GM12878 (cell line): ENCODE data around the gene GOLGA8H. TPM values are rescaled to one million over a fixed set of nuclear protein-coding genes. Genes with fewer than 3 reads are reported as not detected.
A peak's percentile ranks its signal among the peaks of the same experiment; 100 is the strongest.

Experiments
- ATAC-seq: fragments of 200-7000 bp; cut with Tn5 transposase; 3 replicates; pipeline ENCODE4 v1.9.1; 2020; ENCODE audit warnings: mild to moderate bottlenecking, moderate library complexity
- BruUV-seq: library from RNA; stranded (reverse); fragments of 400-500 nt; replicated peaks from 2 replicates; lab custom pipeline; 2021; lab: Mats Ljungman, UMichigan
- CTCF ChIA-PET: fragments of 300-600 bp; sonication (Branson Sonifier 250); formaldehyde crosslinking; extraction: SDS; loops from one replicate; lab custom pipeline; 2021; ENCODE audit warnings: inconsistent platforms; lab: Yijun Ruan, JAX
- POLR2A ChIA-PET: fragments of 350-600 bp; formaldehyde crosslinking; extraction: SDS; loops from one replicate; lab custom pipeline; 2021; ENCODE audit warnings: inconsistent platforms; lab: Charles Lee
- RAD21 ChIA-PET: fragments of 300-600 bp; sonication (Branson Sonifier 250); formaldehyde crosslinking; loops from one replicate; lab custom pipeline; 2023; ENCODE audit warnings: antibody characterized with exemption; ENCODE audit not compliant: unreplicated experiment; lab: Charles Lee
- SMC1A ChIA-PET: fragments of 300-600 bp; sonication (Branson Sonifier 250); formaldehyde crosslinking; loops from one replicate; lab custom pipeline; 2023; ENCODE audit not compliant: unreplicated experiment, uncharacterized antibody; lab: Charles Lee
- DNase-seq: peaks from one replicate; pipeline ENCODE4 v3.0.0-alpha.2; 2011; ENCODE audit warnings: low read depth, low spot score
- FAIRE-seq: peaks from 3 replicates; lab custom pipeline; 2011; peaks lifted over from hg19 to GRCh38; lab: Jason Lieb, UNC
- H2AFZ ChIP-seq: 2 replicates; pipeline ENCODE4 v1.6.0; 2011; ENCODE audit warnings: low read depth, low read length, control low read depth; ENCODE audit not compliant: control insufficient read depth
- H3K27ac ChIP-seq: 2 replicates; pipeline ENCODE4 v1.5.1; 2011; ENCODE audit warnings: control low read depth; ENCODE audit not compliant: control insufficient read depth, insufficient read depth
- H3K27me3 ChIP-seq, 2 experiments: replicated peaks in 1 of 2; 2 replicates each; pipeline versions ENCODE4 v1.6.0 to v1.6.1; 2011; ENCODE audit warnings: low read length in 1 of 2; ENCODE audit not compliant: control insufficient read depth in 2 of 2, insufficient read depth in 2 of 2
- H3K36me3 ChIP-seq, 2 experiments: 2 replicates each; pipeline ENCODE4 v1.5.1; 2011; ENCODE audit warnings: low read length in 1 of 2; ENCODE audit not compliant: control insufficient read depth in 2 of 2, insufficient read depth in 2 of 2
- H3K4me1 ChIP-seq: 2 replicates; pipeline ENCODE4 v1.6.1; 2011; ENCODE audit warnings: mild to moderate bottlenecking, low read length, moderate library complexity, mixed read lengths; ENCODE audit not compliant: control insufficient read depth, insufficient read depth
- H3K4me2 ChIP-seq: 2 replicates; pipeline ENCODE4 v1.6.0; 2011; ENCODE audit warnings: control low read depth; ENCODE audit not compliant: control insufficient read depth, insufficient read depth
- H3K4me3 ChIP-seq: fragments of 200-600 bp; sonication (generic); 2 replicates; pipeline ENCODE4 v1.5.1; 2016
- H3K79me2 ChIP-seq: 2 replicates; pipeline ENCODE4 v1.6.0; 2011; ENCODE audit warnings: low read length; ENCODE audit not compliant: control insufficient read depth, insufficient read depth
- H3K9ac ChIP-seq: 2 replicates; pipeline ENCODE4 v1.8.0; 2011; ENCODE audit warnings: low read length, control low read depth, mixed read lengths; ENCODE audit not compliant: control insufficient read depth, insufficient read depth
- H3K9me3 ChIP-seq: replicated peaks from 3 replicates; pipeline ENCODE4 v1.5.1; 2011; ENCODE audit warnings: mild to moderate bottlenecking, low read length; ENCODE audit not compliant: control insufficient read depth, insufficient read depth
- H4K20me1 ChIP-seq: 2 replicates; pipeline ENCODE4 v1.6.0; 2011; ENCODE audit not compliant: control insufficient read depth, insufficient read depth
- ATF7 ChIP-seq: fragments of 450-650 bp; IDR thresholded peaks from 2 replicates; pipeline ENCODE4 v1.6.1; 2016; ENCODE audit warnings: low read depth, mild to moderate bottlenecking
- CBX5 ChIP-seq: sonication (generic); IDR thresholded peaks from 2 replicates; pipeline ENCODE4 v1.6.1; 2016; ENCODE audit warnings: low read depth, moderate library complexity, mild to moderate bottlenecking, inconsistent platforms
- CREB1 ChIP-seq: IDR thresholded peaks from 2 replicates; pipeline ENCODE4 v1.6.1; 2012; ENCODE audit warnings: low read depth, mild to moderate bottlenecking, inconsistent platforms
- EED ChIP-seq: sonication (generic); IDR thresholded peaks from 2 replicates; pipeline ENCODE4 v1.6.1; 2016; ENCODE audit warnings: antibody characterized with exemption, low read depth
- EGR1 ChIP-seq, 2 experiments: IDR thresholded peaks; 1 replicate in 1 of 2; 2 replicates in 1 of 2; pipeline ENCODE4 v1.6.1; 2011 to 2012; ENCODE audit warnings: low read depth in 2 of 2, low read length in 2 of 2, borderline replicate concordance in 1 of 2, mild to moderate bottlenecking in 1 of 2, moderate library complexity in 1 of 2
- ETV6 ChIP-seq, 2 experiments: fragments of 450-650 bp in 1 of 2; IDR thresholded peaks in 1 of 2; conservative IDR thresholded peaks in 1 of 2; 2 replicates each; pipeline ENCODE4 v1.6.1; 2014; ENCODE audit warnings: antibody characterized with exemption in 1 of 2, borderline replicate concordance in 1 of 2, low read depth in 1 of 2, mild to moderate bottlenecking in 1 of 2, moderate library complexity in 1 of 2
- FOXK2 ChIP-seq: fragments of 450-650 bp; IDR thresholded peaks from 2 replicates; pipeline ENCODE4 v1.6.1; 2017; ENCODE audit warnings: mild to moderate bottlenecking, moderate library complexity
- HDAC2 ChIP-seq: fragments of 200-600 bp; sonication (generic); IDR thresholded peaks from 2 replicates; pipeline ENCODE4 v1.6.1; 2017
- JUNB ChIP-seq: IDR thresholded peaks from 2 replicates; pipeline ENCODE4 v1.6.1; 2016; ENCODE audit warnings: antibody characterized with exemption, mild to moderate bottlenecking
- KDM1A ChIP-seq: fragments of 200-600 bp; sonication (generic); IDR thresholded peaks from 2 replicates; pipeline ENCODE4 v1.6.1; 2016; ENCODE audit warnings: borderline replicate concordance
- LARP7 ChIP-seq: fragments of 450-650 bp; IDR thresholded peaks from 2 replicates; pipeline ENCODE4 v1.6.1; 2017; ENCODE audit warnings: mild to moderate bottlenecking
- NBN ChIP-seq: fragments of 450-650 bp; IDR thresholded peaks from 2 replicates; pipeline ENCODE4 v1.6.1; 2016
- NFYB ChIP-seq: IDR thresholded peaks from 2 replicates; pipeline ENCODE4 v1.6.1; 2011; ENCODE audit warnings: low read depth, mild to moderate bottlenecking, low read length, improper control_type of control experiment, moderate library complexity; ENCODE audit not compliant: insufficient read depth
- PKNOX1 ChIP-seq: fragments of 450-650 bp; IDR thresholded peaks from 2 replicates; pipeline ENCODE4 v1.6.1; 2016; ENCODE audit warnings: mild to moderate bottlenecking
- RFX5 ChIP-seq: IDR thresholded peaks from 2 replicates; pipeline ENCODE4 v1.6.1; 2011; ENCODE audit warnings: low read depth, low read length, improper control_type of control experiment
- RUNX3 ChIP-seq: IDR thresholded peaks from 2 replicates; pipeline ENCODE4 v1.6.1; 2012; ENCODE audit warnings: low read length, inconsistent platforms
- ZBTB40 ChIP-seq: fragments of 450-650 bp; IDR thresholded peaks from 2 replicates; pipeline ENCODE4 v1.6.1; 2016; ENCODE audit warnings: mild to moderate bottlenecking, moderate library complexity, borderline replicate concordance
- ZNF384 ChIP-seq: IDR thresholded peaks from 2 replicates; pipeline ENCODE4 v1.6.1; 2012; ENCODE audit warnings: low read depth, mild to moderate bottlenecking, low read length, improper control_type of control experiment, borderline replicate concordance
- WGBS: methylation state at CpG from one replicate; pipeline ENCODE4 v1.1.6; 2016; ENCODE audit warnings: low lambda C conversion rate; ENCODE audit not compliant: insufficient replicate concordance, insufficient coverage; ENCODE audit errors: missing lambda C conversion rate; 5-methylcytosine and 5-hydroxymethylcytosine counted together
- in situ Hi-C: fragments of 300-500 bp; cut with MboI; formaldehyde crosslinking; loops from 9 replicates; pipeline ENCODE4 v1.14.3; 2018; ENCODE audit warnings: mixed read lengths
- intact Hi-C: fragments of 100-400 bp; cut with micrococcal nuclease; formaldehyde crosslinking; loops from one replicate; pipeline ENCODE4 v1.14.2; 2022; ENCODE audit not compliant: unreplicated experiment
- polyA plus RNA-seq, 11 experiments: library from polyadenylated mRNA; depleted of rRNA in 4 of 11; unstranded in 6 of 11; stranded (reverse) in 5 of 11; fragments of >200 nt; fragmentation: Nextera tagmentation in 4 of 11; fragmentation: Illumina TruSeq in 1 of 11; extraction: Ambion mirVana in 4 of 11; extraction: Trizol in 1 of 11; gene quantifications; 1 replicate in 1 of 11; 2 replicates in 10 of 11; pipeline versions ENCODE4 v1.2.1 to v1.2.3, GENCODE V29; 2011 to 2016; ENCODE audit warnings: inconsistent platforms in 2 of 11, missing spikeins in 2 of 11, low read depth in 1 of 11
- total RNA-seq, 4 experiments: library from RNA; depleted of rRNA in 3 of 4; stranded (reverse); fragments of >200 nt in 3 of 4; fragmentation: Illumina TruSeq in 1 of 4; extraction: Trizol in 1 of 4; gene quantifications; 2 replicates each; pipeline versions ENCODE4 v1.2.1 to v1.2.3, GENCODE V29; 2013 to 2021

GOLGA8H gene
- total and polyA plus RNA-seq, 10 of the 15 experiments (the other 5 are each of a cell fraction or from before 2014, with no cell fraction given) = 0.18 to 0.56 (median 0.39) TPM; not detected in 4

- Histone ChIP-seq H3K4me1 (peaks cover 20% of the 10 kb centered on the region), H3K36me3 (peaks cover 4 to 11% of the 10 kb centered on the region in 2 experiments; a peak in 3 of 4 replicates), H3K79me2 (peaks cover 2% of the 10 kb centered on the region), H2AFZ (peak overlapping the region; percentile 54), H3K27ac (peak overlapping the region; percentile 58), H3K4me3 (no peak overlapping the region), H3K27me3 (no peaks in the 10 kb centered on the region), H3K4me2 (peak overlapping the region; percentile 71), H4K20me1 (no peaks in the 10 kb centered on the region), H3K9ac (no peak overlapping the region), H3K9me3 (no peaks in the 10 kb centered on the region)
- FAIRE-seq (peak; percentile 91), DNase-seq (peak; percentile 69), ATAC-seq (peak; percentile 100)
- RAD21 ChIA-PET = no interaction called here
- SMC1A ChIA-PET = no interaction called here
- WGBS = 22% methylated on average over 5 of the region's 5 CpGs
- in situ Hi-C loops (no loop called here), intact Hi-C loops (no loop called here)
- POLR2A ChIA-PET = interaction anchor here (0.7 kb wide), 1 partner anchor 19 kb away, joined by 3 read pairs; no protein-coding TSS in a partner anchor
- TSS peak; percentile 14 for BruUV-seq
- CTCF ChIA-PET = interaction anchor here (1.3 kb wide), 1 partner anchor 10 kb away, joined by 5 read pairs; no protein-coding TSS in a partner anchor
- TF ChIP-seq ZNF384 = no peak
- no peak for TF ChIP-seq ZBTB40
- TF ChIP-seq RFX5 = peak; percentile 93
- TF ChIP-seq PKNOX1 = peak; percentile 78
- peak in 1 of 2 experiments; percentile 75; a peak in 2 of 4 replicates for TF ChIP-seq ETV6 (conservative IDR thresholded peaks at IDR 0.05 in 1 of 2, IDR thresholded peaks at IDR 0.05 in 1 of 2; ENCODE audit: borderline replicate concordance in 1 of 2, low read depth in 1 of 2)
- peak; percentile 54 for TF ChIP-seq CREB1
- TF ChIP-seq RUNX3 = peak; percentile 88
- TF ChIP-seq LARP7 = no peak
- no peak for TF ChIP-seq CBX5
- no peak for TF ChIP-seq KDM1A
- peak; percentile 44; the same call in 1 of the 2 replicates for TF ChIP-seq NFYB
- peak; percentile 67 for TF ChIP-seq JUNB
- TF ChIP-seq FOXK2 = no peak
- TF ChIP-seq ATF7 = peak; percentile 34; the same call in 1 of the 2 replicates
- no peak for TF ChIP-seq HDAC2
- TF ChIP-seq EGR1 (IDR thresholded peaks at IDR 0.05; ENCODE audit: borderline replicate concordance in 1 of 2, low read depth in 2 of 2, low read length in 2 of 2) = no peak
- peak; percentile 91 for TF ChIP-seq EED
- TF ChIP-seq NBN = peak; percentile 47; the same call in 1 of the 2 replicates
These were observed 46.4 kb downstream of the GOLGA8H start for GRCh38 chr15:30650012-30650929.
